HG03159 (cell line): ENCODE measurements around the gene RPA3.

Experiments used
- ATAC-seq: cut with Tn5 transposase; IDR thresholded peaks from one replicate; pipeline ENCODE4 v1.9.1; 2021; ENCODE audit warnings: mild to moderate bottlenecking, moderate library complexity; ENCODE audit not compliant: unreplicated experiment

The RPA3 gene

GRCh38 chr7:7736671-7737070 is 18.3 kb upstream of the RPA3 start:
- ATAC-seq = no peak

- no peak for ATAC-seq
Measured at GRCh38 chr7:7732621-7733281, 14.3 kb upstream of the RPA3 start.

GRCh38 chr7:7731732-7732131 is 13.3 kb upstream of the RPA3 start:
- ATAC-seq = no peak

- no peak for ATAC-seq
Measured at GRCh38 chr7:7720750-7721621, 2.6 kb upstream of the RPA3 start.

GRCh38 chr7:7720193-7720592 is 1.8 kb upstream of the RPA3 start:
- no peak for ATAC-seq

- peak; percentile 94 for ATAC-seq
Measured at GRCh38 chr7:7719236-7719635, 829 bp upstream of the RPA3 start.

- no peak for ATAC-seq
Measured at GRCh38 chr7:7713730-7714129, 4.7 kb downstream of the RPA3 start.

GRCh38 chr7:7710469-7710868 is 7.9 kb downstream of the RPA3 start:
- ATAC-seq = no peak

- ATAC-seq = no peak
Measured at GRCh38 chr7:7709291-7709690, 9.1 kb downstream of the RPA3 start.

- no peak for ATAC-seq
Measured at GRCh38 chr7:7707806-7708205, 10.6 kb downstream of the RPA3 start.

GRCh38 chr7:7707246-7707645 is 11.2 kb downstream of the RPA3 start:
- no peak for ATAC-seq

- ATAC-seq = no peak
Measured at GRCh38 chr7:7706556-7707172, 11.7 kb downstream of the RPA3 start.

GRCh38 chr7:7706101-7706511 is 12.3 kb downstream of the RPA3 start:
- ATAC-seq = peak; percentile 64

GRCh38 chr7:7705318-7705717 is 13.1 kb downstream of the RPA3 start:
- ATAC-seq = no peak

- ATAC-seq = no peak
Measured at GRCh38 chr7:7704867-7705266, 13.5 kb downstream of the RPA3 start.

GRCh38 chr7:7703427-7703826 is 15.0 kb downstream of the RPA3 start:
- ATAC-seq = no peak

- no peak for ATAC-seq
Measured at GRCh38 chr7:7702826-7703225, 15.6 kb downstream of the RPA3 start.

- ATAC-seq = no peak
Measured at GRCh38 chr7:7701527-7701926, 16.9 kb downstream of the RPA3 start.

- ATAC-seq = no peak
Measured at GRCh38 chr7:7699970-7700369, 18.4 kb downstream of the RPA3 start.

GRCh38 chr7:7699380-7699779 is 19.0 kb downstream of the RPA3 start:
- ATAC-seq = no peak

GRCh38 chr7:7698930-7699329 is 19.5 kb downstream of the RPA3 start:
- no peak for ATAC-seq
